Measurements from ENCODE around the gene RER1. TPM values are rescaled to one million over a fixed set of nuclear protein-coding genes. Genes with fewer than 3 reads are reported as not detected.

The RER1 gene
- total RNA-seq, 4 donors from 2014 or later = 42.9 to 141 (median 120) TPM

- TF ChIP-seq POLR2A (IDR thresholded peaks at IDR 0.05) (no peak), CTCF (IDR thresholded peaks at IDR 0.05) (no peak)
- Histone ChIP-seq H3K4me1 (peaks cover 0 to 24% (median 17%) of the 10 kb centered on the region in 4 donors), H3K27me3 (no peaks in the 10 kb centered on the region), H3K27ac (peak overlapping the region in 1 of 4 donors; percentile 46), H3K36me3 (no peaks in the 10 kb centered on the region), H3K9me3 (no peaks in the 10 kb centered on the region), H3K4me3 (no peak overlapping the region)
- peak in 1 of 3 donors; percentile 41 for DNase-seq
These were observed 3.4 kb upstream of the RER1 start for GRCh38 chr1:2388004-2388913.

DNA sequence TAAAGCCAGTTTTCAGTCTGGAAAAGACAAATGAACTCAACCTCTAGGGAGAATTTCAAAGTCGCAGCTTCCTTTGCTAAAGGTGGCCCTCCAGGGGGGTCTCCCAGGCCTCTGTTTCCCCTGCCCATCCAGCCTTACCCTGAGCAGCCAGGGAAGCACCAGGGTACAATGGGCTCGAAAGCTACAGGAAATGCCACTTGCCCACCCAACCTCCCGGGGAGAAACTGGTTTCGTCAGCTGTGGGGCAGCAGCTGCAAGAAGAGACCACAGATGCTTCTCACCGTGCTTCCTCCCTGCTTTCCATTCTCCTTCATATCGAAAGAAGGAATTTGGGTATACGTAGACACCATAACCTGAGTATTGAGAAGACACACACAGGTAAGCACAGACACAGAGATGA lies 2.0 kb upstream of the RER1 start:
- no peak for DNase-seq
- H3K4me3 ChIP-seq = no peak overlapping the region
- H3K9me3 ChIP-seq = no peaks in the 10 kb centered on the region
- H3K4me1 ChIP-seq = peaks cover 0 to 38% (median 17%) of the 10 kb centered on the region in 4 donors
- H3K27ac ChIP-seq = no peak overlapping the region
- H3K36me3 ChIP-seq = peaks cover 0 to 8% (median 0%) of the 10 kb centered on the region in 3 donors
- no peaks in the 10 kb centered on the region for H3K27me3 ChIP-seq
- TF ChIP-seq CTCF (IDR thresholded peaks at IDR 0.05) (no peak), POLR2A (IDR thresholded peaks at IDR 0.05) (no peak)

DNA sequence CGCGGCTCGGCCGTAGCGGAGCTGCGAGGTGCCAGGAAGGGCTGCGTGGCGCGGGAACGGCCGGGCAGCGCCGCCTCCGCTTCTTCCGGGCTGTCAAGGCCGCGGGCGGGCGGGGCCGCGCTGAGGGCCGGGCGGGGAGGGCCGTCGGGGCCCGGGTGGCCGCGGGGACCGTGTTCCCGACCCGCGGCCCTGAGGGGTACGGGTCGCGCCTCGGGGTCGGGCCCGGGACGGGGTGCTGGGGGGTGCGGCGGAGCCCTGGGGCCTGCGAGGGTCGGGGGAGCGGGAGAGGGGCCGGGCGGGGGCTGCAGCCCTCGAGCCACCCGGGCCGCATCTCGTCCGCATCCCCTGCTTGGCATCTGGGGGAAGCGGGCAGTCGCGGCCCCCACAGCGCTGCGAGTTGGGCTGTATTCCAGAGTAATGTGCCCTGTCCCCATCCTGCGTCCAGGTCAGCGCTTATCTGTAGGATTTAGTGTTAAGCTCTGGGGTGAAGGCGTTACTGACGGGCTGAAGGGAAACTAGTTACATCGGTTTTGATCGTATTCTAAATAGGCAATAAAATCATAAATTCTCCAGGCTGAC lies 379 bp downstream of the RER1 start:
- Histone ChIP-seq H3K4me3 (peak overlapping the region; percentile 84 to 98 (median 91)), H3K9me3 (no peaks in the 10 kb centered on the region), H3K36me3 (peaks cover 0 to 28% (median 0%) of the 10 kb centered on the region in 3 donors), H3K4me1 (peaks cover 0 to 41% (median 17%) of the 10 kb centered on the region in 4 donors), H3K27me3 (no peaks in the 10 kb centered on the region), H3K27ac (peak overlapping the region; percentile 84 to 96 (median 90))
- DNase-seq = no peak
- TF ChIP-seq POLR2A (IDR thresholded peaks at IDR 0.05) (peak in 1 of 2 donors; percentile 14), CTCF (IDR thresholded peaks at IDR 0.05) (no peak)

DNA sequence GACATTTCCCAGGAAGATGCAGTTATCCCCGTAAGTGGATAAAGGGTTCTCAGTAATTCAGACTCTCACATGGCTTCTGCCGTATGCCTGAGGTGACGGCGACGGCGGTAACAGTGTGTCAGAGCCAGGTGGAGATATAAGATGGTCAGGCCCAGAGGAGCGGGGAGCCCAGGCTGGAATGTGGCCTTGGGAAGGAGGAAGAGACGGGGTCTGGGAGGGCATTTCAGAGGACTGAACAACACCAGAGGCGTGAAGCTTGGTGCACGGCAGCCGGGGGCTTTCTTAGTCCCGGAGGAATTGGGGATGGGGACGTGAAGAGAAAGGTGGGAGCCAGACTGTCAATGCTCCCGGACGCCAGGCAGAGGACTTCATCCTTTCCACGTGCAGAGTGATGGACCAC lies 1.0 kb downstream of the RER1 start:
- Histone ChIP-seq H3K4me1 (peaks cover 0 to 41% (median 17%) of the 10 kb centered on the region in 4 donors), H3K4me3 (peak overlapping the region; percentile 84 to 98 (median 91)), H3K36me3 (peaks cover 0 to 34% (median 0%) of the 10 kb centered on the region in 3 donors), H3K27me3 (no peaks in the 10 kb centered on the region), H3K27ac (peak overlapping the region in 3 of 4 donors; percentile 90 to 96 (median 91)), H3K9me3 (no peaks in the 10 kb centered on the region)
- TF ChIP-seq CTCF (IDR thresholded peaks at IDR 0.05) (no peak), POLR2A (IDR thresholded peaks at IDR 0.05) (no peak)
- DNase-seq = no peak

GRCh38 chr1:2393471-2393877 lies 1.8 kb downstream of the RER1 start:
- H3K36me3 ChIP-seq = peaks cover 0 to 42% (median 0%) of the 10 kb centered on the region in 3 donors
- peak in 2 of 3 donors; percentile 63 to 67 for DNase-seq
- H3K4me1 ChIP-seq = peaks cover 0 to 41% (median 17%) of the 10 kb centered on the region in 4 donors
- no peaks in the 10 kb centered on the region for H3K27me3 ChIP-seq
- peak overlapping the region in 3 of 4 donors; percentile 8 to 96 (median 91) for H3K27ac ChIP-seq
- H3K9me3 ChIP-seq = no peaks in the 10 kb centered on the region
- peak overlapping the region in 1 of 4 donors; percentile 98 for H3K4me3 ChIP-seq
- TF ChIP-seq POLR2A (IDR thresholded peaks at IDR 0.05) (peak in 1 of 2 donors; percentile 33), CTCF (IDR thresholded peaks at IDR 0.05) (no peak)
